Measurements from ENCODE around the gene GPR135. TPM values are rescaled to one million over a fixed set of nuclear protein-coding genes. Genes with fewer than 3 reads are reported as not detected.

Gene GPR135
- polyA plus RNA-seq, 3 donors, result 0.05 to 0.69 TPM; not detected in 1

- Histone ChIP-seq H3K9me3 (replicated peaks in 1 of 2; ENCODE audit: control insufficient read depth in 1 of 2, insufficient read depth in 1 of 2, low read length in 2 of 2) (no peaks in the 10 kb centered on the region), H2AFZ (ENCODE audit: insufficient read depth, low read depth, low read length, poor library complexity, severe bottlenecking) (no peak overlapping the region), H4K20me1 (ENCODE audit: insufficient read depth, low read length) (no peaks in the 10 kb centered on the region), H3K27me3 (ENCODE audit: control insufficient read depth in 2 of 2, insufficient read depth in 2 of 2, low read length in 2 of 2) (no peaks in the 10 kb centered on the region), H3K4me2 (replicated peaks; ENCODE audit: extremely low read depth, low read length, poor library complexity, severe bottlenecking) (no peak overlapping the region), H3K27ac (ENCODE audit: low read depth in 1 of 2, low read length in 2 of 2) (no peak overlapping the region), H3K36me3 (replicated peaks in 1 of 2; ENCODE audit: control insufficient read depth in 1 of 2, insufficient read depth in 2 of 2, low read length in 2 of 2) (no peaks in the 10 kb centered on the region), H3K9ac (ENCODE audit: insufficient read depth, low read length, poor library complexity, severe bottlenecking) (no peak overlapping the region), H3K4me3 (replicated peaks in 1 of 3; ENCODE audit: low read depth in 2 of 3, low read length in 3 of 3) (no peak overlapping the region), H3K79me2 (ENCODE audit: insufficient read depth, low read length) (no peaks in the 10 kb centered on the region), H3K4me1 (ENCODE audit: control insufficient read depth in 1 of 2, insufficient read depth in 2 of 2, low read length in 2 of 2) (peaks cover 19 to 20% of the 10 kb centered on the region in 2 donors)
- 78% methylated on average over 4 of the region's 4 CpGs for WGBS (ENCODE audit: insufficient coverage)
- TF ChIP-seq CTCF (IDR thresholded peaks at IDR 0.05), result no peak
- H3K4me3 Mint-ChIP-seq, result no peak overlapping the region
- peaks cover 37% of the 10 kb centered on the region for H3K4me1 Mint-ChIP-seq
- DNase-seq, result no peak
- intact Hi-C loops (cut with micrococcal nuclease), result no loop called here
- no peaks in the 10 kb centered on the region for H3K36me3 Mint-ChIP-seq
- H3K9me3 Mint-ChIP-seq, result no peaks in the 10 kb centered on the region
- peaks cover 0 to 2% (median 1%) of the 10 kb centered on the region in 3 donors for H3K27me3 Mint-ChIP-seq (ENCODE audit: low read depth in 3 of 3)
- H3K27ac Mint-ChIP-seq, result no peak overlapping the region
These were observed 40.7 kb downstream of the GPR135 start for GRCh38 chr14:59424341-59425071.

GRCh38 chr14:59422069-59422881, 42.9 kb downstream of the GPR135 start:
- 61% methylated on average over 4 of the region's 7 CpGs for WGBS (ENCODE audit: insufficient coverage)
- Histone ChIP-seq H3K4me2 (replicated peaks; ENCODE audit: extremely low read depth, low read length, poor library complexity, severe bottlenecking) (no peak overlapping the region), H3K27me3 (ENCODE audit: control insufficient read depth in 2 of 2, insufficient read depth in 2 of 2, low read length in 2 of 2) (no peaks in the 10 kb centered on the region), H3K9me3 (replicated peaks in 1 of 2; ENCODE audit: control insufficient read depth in 1 of 2, insufficient read depth in 1 of 2, low read length in 2 of 2) (no peaks in the 10 kb centered on the region), H3K4me1 (ENCODE audit: control insufficient read depth in 1 of 2, insufficient read depth in 2 of 2, low read length in 2 of 2) (peaks cover 19 to 20% of the 10 kb centered on the region in 2 donors), H2AFZ (ENCODE audit: insufficient read depth, low read depth, low read length, poor library complexity, severe bottlenecking) (no peak overlapping the region), H3K79me2 (ENCODE audit: insufficient read depth, low read length) (no peaks in the 10 kb centered on the region), H3K36me3 (replicated peaks in 1 of 2; ENCODE audit: control insufficient read depth in 1 of 2, insufficient read depth in 2 of 2, low read length in 2 of 2) (no peaks in the 10 kb centered on the region), H3K9ac (ENCODE audit: insufficient read depth, low read length, poor library complexity, severe bottlenecking) (no peak overlapping the region), H3K4me3 (replicated peaks in 1 of 3; ENCODE audit: low read depth in 2 of 3, low read length in 3 of 3) (no peak overlapping the region), H4K20me1 (ENCODE audit: insufficient read depth, low read length) (no peaks in the 10 kb centered on the region), H3K27ac (ENCODE audit: low read depth in 1 of 2, low read length in 2 of 2) (no peak overlapping the region)
- no peak for TF ChIP-seq CTCF (IDR thresholded peaks at IDR 0.05)
- intact Hi-C loops (cut with micrococcal nuclease), result no loop called here
- peaks cover 42% of the 10 kb centered on the region for H3K4me1 Mint-ChIP-seq
- H3K9me3 Mint-ChIP-seq, result no peaks in the 10 kb centered on the region
- H3K4me3 Mint-ChIP-seq, result no peak overlapping the region
- peaks cover 0 to 2% (median 1%) of the 10 kb centered on the region in 3 donors for H3K27me3 Mint-ChIP-seq (ENCODE audit: low read depth in 3 of 3)
- no peak for DNase-seq
- no peak overlapping the region for H3K27ac Mint-ChIP-seq
- H3K36me3 Mint-ChIP-seq, result no peaks in the 10 kb centered on the region

All from CD14-positive monocyte (primary cell).